GM18511 (cell line): ENCODE results near the gene CMTM5.

Experiments used
- ATAC-seq: cut with Tn5 transposase; IDR thresholded peaks from one replicate; pipeline ENCODE4 v1.9.1; 2021; ENCODE audit warnings: mild to moderate bottlenecking, moderate library complexity; ENCODE audit not compliant: unreplicated experiment

CMTM5 gene, protein sequence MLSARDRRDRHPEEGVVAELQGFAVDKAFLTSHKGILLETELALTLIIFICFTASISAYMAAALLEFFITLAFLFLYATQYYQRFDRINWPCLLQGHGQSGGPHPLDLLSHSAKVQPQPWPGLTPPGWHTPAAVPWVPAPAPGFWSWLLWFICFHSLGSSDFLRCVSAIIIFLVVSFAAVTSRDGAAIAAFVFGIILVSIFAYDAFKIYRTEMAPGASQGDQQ

DNA sequence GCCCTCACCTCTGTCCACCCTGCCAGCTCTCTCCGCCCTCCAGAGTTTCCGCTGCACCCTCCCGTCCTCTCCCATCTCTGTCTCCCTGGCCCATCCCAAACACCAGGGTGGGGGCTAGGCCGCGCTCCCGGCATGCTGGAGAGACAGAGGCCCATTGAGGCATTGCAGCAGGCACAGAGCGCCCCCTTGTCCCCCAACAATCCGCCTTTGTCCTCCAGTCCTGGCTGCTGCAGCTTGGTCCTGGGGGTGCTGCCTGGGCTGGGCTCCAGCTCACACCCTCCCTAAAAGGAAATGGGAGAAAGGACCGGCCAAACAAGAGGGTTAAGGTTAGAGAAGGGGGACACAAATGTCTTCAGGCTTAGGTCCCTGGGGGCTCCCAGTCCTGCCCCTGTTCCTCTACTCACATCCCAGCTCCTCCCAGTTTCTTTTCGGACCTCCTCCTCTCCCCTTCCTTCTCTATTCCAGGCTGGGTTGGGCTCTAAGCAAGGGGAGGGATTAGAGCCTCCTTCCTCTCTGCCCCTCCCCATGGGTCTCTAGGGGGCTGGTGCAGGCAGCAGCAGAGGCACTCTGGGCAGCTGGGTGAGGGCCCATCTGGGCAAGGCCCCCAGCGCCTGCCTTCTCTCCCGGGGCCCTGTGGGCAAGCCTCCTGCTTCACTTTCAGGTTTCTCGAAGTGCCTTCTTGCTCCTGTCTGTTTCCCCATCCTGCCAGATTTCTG is at the start of gene CMTM5:
Gene CMTM5, plus strand, starts transcription at position 565 of the 716 bp plus-strand sequence. CDS start 206 bp downstream, outside the sequence.
- no peak for ATAC-seq

DNA sequence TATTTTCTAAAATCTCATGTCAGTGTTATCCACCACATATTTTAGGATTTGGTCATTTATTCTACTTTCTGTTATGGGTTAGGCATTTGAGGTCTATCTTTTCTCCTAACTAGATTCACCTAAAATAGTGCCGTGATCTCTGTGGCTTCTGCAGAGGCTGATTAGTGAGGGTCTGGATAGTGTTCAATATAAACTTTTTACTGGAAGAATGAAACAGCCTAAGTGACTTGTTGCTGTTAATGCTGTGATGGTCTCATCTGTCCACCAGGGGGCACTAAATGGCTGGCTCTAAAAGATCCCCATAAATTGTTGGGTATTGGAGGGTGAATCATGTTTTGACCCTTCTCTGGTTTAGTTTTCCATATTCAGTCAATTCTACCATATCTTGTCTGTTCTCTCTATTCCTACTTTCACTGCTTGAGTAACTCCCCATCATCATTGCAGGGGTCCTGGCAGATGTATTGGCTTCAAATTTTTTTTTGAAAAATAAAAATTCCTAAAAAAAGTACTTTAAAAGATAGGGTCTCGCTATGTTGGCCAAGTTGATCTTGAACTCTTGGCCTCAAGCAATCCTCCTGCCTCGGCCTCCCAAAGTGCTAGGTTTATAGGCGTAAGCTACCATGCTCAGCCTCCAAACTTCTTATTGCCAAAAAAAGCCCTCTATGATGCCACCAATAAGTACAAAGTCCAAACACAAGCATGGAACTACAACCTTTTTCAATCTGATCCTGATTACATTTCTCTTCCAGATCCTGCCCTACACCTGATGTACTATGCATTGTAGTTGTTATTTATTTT is 48.7 kb upstream of the CMTM5 start:
- no peak for ATAC-seq

DNA sequence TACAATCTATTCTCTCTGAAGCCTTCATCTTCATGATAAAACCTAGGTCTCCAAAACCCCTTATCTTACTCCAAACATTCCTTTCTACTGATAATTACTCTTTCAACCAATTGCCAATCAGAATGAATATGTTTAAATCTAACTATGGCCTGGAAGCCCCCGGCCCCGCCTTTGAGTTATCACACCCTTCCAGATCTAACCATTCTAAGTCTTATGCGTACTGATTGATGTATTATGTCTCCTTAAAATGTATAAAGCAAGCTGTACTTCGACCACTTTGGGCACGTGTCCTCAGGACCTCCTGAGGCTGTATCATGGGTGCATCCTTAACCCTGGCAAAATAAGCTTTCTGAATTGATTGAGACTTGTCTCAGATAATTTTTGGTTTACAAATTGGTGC is 41.2 kb upstream of the CMTM5 start:
- no peak for ATAC-seq

DNA sequence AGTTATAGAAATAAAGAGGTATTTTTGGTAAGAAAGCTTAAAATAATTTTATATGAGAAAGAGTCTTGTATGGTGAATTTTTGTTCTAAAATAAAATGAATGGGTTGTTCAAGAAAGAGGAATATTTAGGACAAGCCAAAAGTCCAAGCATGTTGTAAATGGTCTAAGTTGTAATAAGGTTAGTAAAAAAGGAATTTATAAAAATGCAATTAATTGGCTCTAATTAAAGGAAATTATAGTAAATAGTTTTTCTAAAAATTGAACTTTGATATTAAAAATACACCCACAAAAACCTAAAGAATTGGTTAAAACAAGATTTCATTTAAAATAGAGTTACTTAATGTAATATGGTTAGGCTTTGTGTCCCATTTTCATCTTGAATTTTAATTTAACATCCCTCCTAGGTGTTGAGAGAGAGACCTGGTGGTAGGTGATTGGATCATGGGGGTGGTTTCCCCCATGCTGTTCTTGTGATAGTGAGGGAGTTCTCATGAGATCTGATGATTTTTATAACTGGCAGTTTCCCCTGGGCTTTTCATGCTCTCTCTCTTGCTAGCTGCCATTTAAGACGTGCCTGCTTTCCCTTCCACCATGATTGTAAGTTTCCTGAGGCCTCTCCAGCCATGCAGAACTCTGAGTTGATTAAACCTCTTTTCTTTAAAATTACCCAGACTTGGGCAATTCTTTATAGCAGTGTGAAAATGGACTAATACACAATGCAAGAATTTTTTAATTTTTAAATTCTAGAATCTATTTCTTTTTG is 37.2 kb upstream of the CMTM5 start:
- no peak for ATAC-seq

DNA sequence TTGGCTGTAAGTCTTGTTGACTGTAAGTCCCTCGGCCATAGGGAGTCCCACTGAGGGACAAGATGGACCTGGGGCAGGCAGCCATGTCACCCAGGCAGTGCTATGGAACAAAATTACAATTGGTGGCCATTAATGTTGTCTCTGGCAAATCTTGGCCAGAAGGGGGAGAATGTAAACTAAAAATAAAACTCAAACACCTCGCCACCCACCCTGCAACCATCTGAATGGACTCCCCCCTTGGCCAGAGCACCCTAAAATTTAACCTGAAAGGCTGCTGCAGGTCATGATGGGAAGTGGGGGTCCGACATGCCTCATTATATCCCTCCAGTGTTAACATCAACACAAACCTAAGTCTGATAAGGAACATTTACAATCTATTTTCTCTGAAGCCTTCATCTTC is 32.4 kb upstream of the CMTM5 start:
- ATAC-seq, result no peak

DNA sequence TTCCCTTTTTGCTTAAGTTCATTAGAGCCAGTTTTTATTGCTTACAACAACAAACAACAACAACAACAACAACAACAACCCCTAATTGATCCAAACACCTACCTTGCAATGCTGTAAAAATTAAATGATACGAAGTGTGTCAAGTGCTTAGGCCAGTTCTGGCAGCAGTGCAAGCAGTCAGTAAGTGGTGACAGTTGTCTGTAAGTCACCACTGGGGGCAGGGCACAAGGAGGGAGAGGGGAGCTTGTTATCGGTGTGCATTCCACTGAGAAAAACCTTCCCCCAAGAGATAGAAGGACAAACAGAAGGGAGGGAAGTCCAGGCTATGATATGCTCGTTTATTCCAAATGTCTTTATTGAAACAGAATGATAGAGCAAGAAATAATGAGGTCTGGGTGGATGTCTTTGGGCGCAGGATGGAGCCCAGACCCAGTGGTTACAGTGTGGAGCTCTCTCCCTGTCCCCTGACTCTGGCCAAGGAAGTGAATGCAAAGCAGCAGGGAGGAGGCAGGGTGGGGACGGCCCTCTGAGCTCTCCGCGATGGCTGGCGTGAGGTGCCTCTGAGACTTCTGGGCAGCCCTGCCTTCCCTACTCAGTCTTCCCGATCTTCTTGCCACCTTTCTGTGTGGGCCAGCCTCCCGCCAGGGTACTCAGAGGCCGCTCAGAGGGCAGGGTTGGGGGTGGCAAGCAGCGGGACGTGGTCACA is 30.7 kb upstream of the CMTM5 start:
- ATAC-seq, result no peak

DNA sequence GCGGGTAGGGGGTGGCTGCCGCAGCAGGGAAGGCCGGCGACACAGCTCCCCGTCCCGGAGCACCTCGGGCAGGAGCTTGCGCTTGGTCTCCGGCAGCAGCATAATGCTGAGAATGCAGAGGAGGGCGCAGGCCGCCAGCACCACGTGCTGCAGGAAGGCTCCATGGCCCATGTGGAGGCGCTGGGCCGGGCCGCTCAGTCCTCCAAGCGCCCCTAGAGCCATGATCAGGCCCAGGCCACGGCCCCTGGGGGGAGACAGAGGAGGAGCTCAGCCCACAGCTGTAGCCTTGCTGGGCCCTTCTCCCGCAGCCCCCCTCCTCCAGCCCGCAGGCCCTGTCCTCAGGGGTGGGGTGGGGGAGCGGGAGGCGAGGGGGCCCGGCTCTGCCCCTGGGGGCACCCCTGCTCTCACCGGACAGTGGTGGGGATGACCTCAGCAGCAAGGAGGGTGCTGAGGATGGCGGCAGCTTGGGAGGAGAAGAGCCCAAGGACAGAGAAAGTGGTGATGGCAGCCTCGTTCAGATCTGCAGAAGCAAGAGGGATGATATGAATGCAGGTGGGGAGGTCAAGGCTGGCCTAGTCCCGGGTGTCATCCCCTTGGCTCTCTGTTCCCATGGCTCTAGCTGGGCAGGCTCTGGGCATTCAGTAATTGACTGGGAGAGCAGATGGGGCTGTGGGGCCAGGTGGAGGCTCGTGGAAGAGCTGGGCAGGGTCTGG is 30.0 kb upstream of the CMTM5 start:
- no peak for ATAC-seq

DNA sequence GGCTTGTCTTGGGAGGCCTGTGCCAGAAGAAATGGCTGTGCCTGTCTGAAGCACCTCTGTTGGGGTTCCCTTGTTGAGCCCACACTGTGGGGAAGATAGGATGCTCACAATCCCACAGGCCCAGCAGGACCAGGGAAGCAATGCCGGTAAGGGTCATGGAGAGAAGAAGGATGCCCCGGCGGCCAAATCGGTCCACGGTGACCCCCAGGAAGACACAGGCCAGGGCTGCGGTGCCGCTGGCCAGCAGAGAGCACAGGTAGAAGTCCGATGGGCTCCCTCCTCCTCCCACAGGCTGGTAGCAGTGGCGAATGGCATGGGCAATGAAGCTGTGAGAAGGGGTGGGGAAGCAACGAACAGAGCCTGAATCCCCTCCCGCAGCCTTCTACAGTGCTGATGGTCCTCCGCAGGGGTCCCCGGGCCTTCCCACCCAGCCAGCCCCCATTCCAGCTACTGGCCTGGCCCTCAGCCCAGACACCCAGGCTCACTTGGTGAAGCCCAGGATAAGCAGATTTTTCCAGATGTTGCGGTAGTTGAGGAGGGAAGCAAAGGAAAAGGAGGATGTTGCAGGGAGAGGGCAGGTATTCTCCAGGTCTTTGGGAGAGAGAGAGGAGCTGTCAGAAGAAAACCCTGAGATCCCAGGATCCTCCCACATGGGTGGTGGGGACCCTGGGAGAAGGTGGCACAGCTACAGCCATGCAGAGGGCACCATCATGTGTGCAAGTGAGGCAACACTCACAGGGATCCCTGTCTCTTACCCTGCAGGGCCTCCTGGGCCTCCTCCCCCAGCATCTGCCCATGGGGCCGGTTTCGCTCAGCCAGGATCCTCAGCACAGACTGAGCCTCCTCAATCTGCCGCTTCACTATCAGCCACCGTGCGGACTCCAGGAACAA is 29.2 kb upstream of the CMTM5 start:
- ATAC-seq, result no peak

DNA sequence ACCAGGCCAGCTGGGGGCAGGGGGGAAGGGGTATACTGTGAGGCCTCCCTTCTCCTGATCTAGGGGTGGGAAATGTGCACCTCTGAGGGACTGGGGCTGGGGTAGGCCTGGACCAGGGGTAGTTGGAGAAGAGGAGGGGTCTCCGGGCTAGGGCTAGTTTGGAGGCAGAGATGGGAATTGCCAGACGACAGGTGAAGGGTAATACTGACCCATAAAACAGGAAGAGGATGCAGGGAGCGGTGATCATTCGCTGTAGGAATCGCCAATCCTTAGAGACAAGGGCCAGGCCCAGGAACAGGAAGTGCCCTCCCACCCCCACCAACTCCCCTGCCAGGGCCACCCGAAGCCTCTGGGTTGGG is 28.6 kb upstream of the CMTM5 start:
- no peak for ATAC-seq

DNA sequence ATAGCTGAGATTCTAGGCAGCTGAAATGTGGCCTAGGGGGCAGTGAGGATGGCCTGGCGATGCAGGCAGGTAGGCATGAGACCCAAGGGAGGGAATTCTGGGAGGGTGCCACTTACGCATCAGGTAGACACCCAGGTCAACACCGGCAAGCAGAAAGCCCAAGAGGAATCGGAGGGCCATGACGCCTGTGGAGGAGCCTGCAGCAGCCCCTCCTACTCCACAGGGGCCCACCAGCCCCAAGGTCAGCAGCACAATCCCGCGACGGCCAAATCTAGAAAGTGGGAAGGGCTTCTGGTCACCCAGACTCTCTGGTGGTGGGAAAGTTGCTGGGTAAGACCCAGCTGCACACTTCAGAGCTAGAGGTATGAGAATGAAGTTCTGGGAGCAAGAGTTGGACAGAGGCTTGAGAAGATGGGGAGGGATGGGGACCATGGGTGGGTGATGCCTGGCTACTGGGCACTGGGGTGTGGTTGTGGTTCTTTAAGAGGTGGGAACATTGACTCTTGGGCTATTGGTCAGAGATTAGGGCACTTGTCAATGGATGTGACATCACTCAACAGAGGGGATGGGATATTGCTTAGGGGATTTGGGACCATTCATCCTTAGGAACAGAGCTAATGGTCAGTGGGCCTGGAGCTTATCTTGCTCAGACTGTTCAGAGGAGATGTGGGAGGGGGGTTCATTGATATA is 27.5 kb upstream of the CMTM5 start:
- no peak for ATAC-seq

DNA sequence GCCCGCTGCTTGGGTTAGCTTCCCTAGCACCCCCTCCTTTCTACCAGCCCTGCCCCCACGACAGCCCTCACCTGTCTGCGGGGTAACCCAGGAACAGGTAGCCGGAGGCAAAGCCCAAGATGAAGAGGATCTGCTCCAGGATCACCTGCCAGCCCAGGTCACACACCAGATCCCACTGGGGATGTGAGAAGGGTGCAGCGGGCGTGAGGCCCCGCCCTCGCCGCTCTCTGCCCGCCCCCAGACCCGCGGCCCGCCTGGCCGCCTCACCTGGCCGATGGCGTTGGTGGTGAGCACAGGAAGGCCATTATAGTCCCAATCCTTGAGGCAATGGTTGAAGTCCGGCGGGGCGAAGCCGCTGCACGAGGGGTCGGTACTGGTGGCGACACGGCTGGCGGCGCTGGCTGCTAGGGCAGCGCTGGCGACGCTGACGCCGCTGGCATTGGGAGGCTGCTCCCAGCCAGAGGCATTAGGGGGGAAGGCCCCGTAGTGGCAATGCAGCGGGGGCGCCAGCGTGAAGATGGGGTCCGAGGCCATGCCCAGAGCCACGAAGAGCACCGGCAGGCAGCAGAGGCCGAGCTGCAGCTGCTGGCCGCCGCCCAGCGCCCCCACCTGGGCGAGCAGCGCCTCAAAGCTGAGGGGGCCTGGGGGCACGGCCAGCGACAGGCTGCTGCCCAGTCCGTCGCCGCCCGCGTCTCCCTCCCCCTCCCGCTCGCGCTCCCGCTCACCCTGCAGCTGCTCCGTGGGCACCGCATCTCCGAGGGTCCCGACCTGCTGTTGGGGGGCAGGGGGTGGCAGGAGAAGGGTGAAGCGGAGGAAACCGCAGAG is 25.0 kb upstream of the CMTM5 start:
- ATAC-seq, result no peak

DNA sequence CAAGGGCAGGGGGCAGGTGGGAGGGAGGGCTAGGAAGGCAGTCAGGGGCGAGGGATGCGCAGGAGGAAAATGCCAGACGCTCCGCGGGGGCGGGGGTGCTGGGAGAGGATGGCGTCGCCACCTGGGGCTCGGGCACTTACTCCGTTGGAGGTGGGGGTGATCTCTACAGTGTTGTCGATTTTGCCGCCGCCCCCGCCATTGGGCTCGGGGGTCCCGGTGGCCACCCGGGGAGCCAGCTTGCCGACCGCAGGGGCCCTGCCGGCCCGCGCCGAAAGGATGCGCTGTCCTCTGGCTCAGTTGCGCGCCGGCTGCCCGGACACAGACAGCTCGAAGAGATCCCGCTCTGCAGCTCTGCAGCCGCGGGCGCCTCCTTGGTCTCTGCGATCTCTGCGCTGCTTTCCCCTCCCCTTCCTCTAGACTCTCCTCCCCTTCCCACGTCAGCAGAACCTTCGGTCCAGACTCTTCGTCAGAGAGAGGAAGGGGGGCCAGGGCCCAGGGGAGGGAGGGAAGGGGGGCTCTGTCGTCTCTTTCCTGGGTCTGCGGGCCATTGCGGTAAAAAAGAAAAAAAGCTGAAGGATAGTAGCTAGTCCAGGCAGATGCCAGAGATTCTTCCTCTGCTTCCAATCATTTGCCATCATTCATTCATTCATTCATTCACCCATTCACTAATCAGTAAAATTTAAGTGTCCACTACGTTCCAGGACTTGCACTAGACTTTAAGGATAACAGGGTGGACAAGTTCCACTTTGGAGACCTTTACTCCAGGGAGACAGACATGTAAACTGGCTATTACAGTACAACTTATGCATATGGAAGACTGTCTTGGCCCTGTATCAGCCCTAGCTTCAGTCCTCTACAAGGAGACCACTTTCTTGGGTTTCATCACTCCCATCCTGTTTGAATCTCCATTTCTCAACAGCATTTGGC is 24.1 kb upstream of the CMTM5 start, which contains the start of gene SLC22A17:
Gene SLC22A17, minus strand, starts transcription at position 382 of the 927 bp plus-strand sequence.
- no peak for ATAC-seq

DNA sequence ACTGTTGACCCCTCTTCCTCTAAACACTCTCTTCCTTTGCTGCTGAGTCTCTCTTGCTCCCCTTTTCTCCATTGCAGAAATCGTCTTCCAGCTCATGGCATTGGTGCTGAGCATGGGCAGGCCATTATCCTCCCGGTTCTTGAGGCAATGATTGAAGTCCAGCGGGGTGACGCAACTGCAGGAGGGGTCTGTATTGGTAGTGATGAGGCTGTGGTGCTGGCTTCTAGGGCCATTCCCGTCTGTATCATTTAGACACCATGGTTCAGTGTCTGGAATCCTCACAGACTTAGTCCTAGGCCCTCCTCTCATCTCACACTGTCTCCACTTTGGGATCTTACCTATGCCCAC is 23.4 kb upstream of the CMTM5 start:
- no peak for ATAC-seq

DNA sequence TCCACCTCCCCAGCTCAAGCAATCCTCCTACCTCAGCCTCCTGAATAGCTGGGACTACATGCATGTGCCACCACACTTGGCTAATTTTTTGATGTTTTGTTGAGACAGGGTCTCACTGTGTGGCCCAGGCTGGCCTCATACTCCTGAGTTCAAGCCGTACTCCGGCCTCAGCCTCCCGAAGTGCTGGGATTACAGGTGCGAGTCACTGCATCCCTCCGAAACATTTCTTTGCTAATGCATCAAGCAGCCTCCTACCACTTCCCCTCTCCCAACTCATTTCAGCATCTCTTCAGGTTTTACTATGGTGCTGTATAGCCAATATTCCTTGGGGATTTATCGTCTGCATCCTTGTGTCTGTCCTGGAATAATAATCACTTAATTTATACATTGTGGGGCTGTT is 21.9 kb upstream of the CMTM5 start:
- ATAC-seq, result no peak

DNA sequence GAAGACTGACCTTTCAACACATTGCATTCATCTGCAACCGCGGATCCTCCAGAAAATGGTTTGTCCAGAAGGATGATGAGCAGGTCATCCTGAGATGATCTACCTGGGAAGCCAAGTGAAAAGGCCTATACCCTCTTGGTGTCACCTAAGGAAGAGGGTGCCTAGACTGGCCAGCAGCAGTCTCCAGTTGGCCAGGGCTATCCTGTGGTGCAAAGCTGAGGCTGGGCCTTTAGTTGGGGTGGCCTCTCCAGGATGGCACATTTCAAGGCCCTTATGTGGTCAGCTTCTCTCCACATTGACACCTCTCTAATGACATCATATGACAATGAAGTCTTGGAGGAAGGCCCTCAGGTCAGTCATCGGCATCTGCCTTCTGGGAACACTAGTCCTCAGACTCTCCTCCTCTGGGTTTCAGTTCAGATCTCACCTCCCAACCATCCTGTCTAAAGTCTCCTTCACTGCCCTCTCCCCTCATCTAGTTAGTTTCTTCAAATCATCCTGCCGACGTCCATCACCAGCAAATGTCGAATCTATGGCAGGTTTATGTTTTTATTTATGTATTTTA is 20.9 kb upstream of the CMTM5 start:
- no peak for ATAC-seq

DNA sequence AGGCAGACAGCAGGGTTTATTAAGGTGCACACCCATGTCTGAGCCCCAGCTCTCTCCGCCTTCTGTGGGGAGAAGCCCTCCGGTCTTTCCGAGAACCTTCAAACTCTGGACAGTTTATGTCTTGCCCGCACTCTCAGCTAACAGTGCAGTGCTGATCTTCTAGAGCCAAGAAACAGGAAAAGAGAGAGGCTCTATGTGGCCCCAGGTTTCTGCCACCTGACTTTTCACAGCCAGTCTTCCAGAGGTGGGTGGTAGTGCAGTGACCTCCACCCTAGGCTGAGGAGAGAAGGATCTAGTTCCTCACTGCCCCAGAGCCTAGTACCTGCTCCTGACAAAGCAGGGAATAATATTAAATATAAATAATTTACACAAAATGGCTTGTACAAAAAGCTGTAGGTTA is 20.2 kb upstream of the CMTM5 start:
- ATAC-seq, result no peak
